HepG2 (cell line): Measurements from ENCODE around the gene ZNF484. TPM values are rescaled to one million over a fixed set of nuclear protein-coding genes. Genes with fewer than 3 reads are reported as not detected.

Experiments
- ATAC-seq: fragments of 200-7000 bp; cut with Tn5 transposase; 3 replicates; pipeline ENCODE4 v1.9.1; 2020; ENCODE audit warnings: mild to moderate bottlenecking, moderate library complexity
- BruUV-seq: library from RNA; stranded (reverse); fragments of 400-500 nt; replicated peaks from 2 replicates; lab custom pipeline; 2021; lab: Mats Ljungman, UMichigan
- CTCF ChIA-PET: fragments of 300-600 bp; formaldehyde crosslinking; extraction: SDS; loops from one replicate; lab custom pipeline; 2021; ENCODE audit warnings: low total read pairs, inconsistent platforms, low intra/inter-chr PET ratio; lab: Yijun Ruan, JAX
- POLR2A ChIA-PET: fragments of 350-600 bp; sonication (Branson Sonifier 250); formaldehyde crosslinking; loops from one replicate; lab custom pipeline; 2020; ENCODE audit warnings: antibody characterized with exemption, inconsistent platforms; lab: Yijun Ruan, JAX
- DNase-seq: peaks from one replicate; pipeline ENCODE4 v3.0.0-alpha.2; 2015; ENCODE audit warnings: low spot score
- FAIRE-seq: peaks from 3 replicates; lab custom pipeline; 2011; peaks lifted over from hg19 to GRCh38; lab: Jason Lieb, UNC
- H2AFZ ChIP-seq: one replicate; pipeline ENCODE4 v1.6.1; 2011; ENCODE audit warnings: low read length, inconsistent platforms
- H3K27ac ChIP-seq: fragments of 300-600 bp; 3 replicates; pipeline ENCODE4 v1.8.0; 2011; ENCODE audit warnings: mixed run types, mild to moderate bottlenecking, mixed read lengths, low read length, inconsistent platforms; ENCODE audit not compliant: insufficient read depth; ENCODE audit errors: extremely low read length
- H3K27me3 ChIP-seq, 2 experiments: fragments of 200-600 bp in 1 of 2; 2 replicates in 1 of 2; 3 replicates in 1 of 2; pipeline versions ENCODE4 v1.6.0 to v1.8.0; 2011; ENCODE audit warnings: low read length in 2 of 2, mild to moderate bottlenecking in 2 of 2, moderate library complexity in 2 of 2, inconsistent platforms in 1 of 2; ENCODE audit not compliant: insufficient read depth in 2 of 2, control insufficient read depth in 1 of 2
- H3K36me3 ChIP-seq, 2 experiments: fragments of 200-600 bp in 1 of 2; replicated peaks in 1 of 2; 2 replicates in 1 of 2; 3 replicates in 1 of 2; pipeline versions ENCODE4 v1.5.1 to v1.8.0; 2011; ENCODE audit warnings: low read length in 2 of 2, inconsistent platforms in 1 of 2; ENCODE audit not compliant: insufficient read depth in 2 of 2, control insufficient read depth in 1 of 2
- H3K4me1 ChIP-seq: 2 replicates; pipeline ENCODE4 v1.5.1; 2012; ENCODE audit warnings: low read length, inconsistent platforms; ENCODE audit not compliant: insufficient read depth
- H3K4me2 ChIP-seq: 2 replicates; pipeline ENCODE4 v1.6.0; 2011; ENCODE audit warnings: low read depth, low read length, inconsistent platforms
- H3K4me3 ChIP-seq, 3 experiments: fragments of 200-600 bp in 1 of 3; sonication (generic), shearing (Covaris generic) in 1 of 3; replicated peaks in 1 of 3; 2 replicates each; pipeline ENCODE4 v1.5.1; 2011 to 2016; ENCODE audit warnings: low read length in 3 of 3, inconsistent platforms in 2 of 3, low read depth in 2 of 3, mild to moderate bottlenecking in 2 of 3, control low read depth in 1 of 3, mixed read lengths in 1 of 3; ENCODE audit not compliant: insufficient read depth in 1 of 3
- H3K79me2 ChIP-seq: one replicate; pipeline ENCODE4 v1.6.1; 2011; ENCODE audit warnings: low read length, inconsistent platforms; ENCODE audit not compliant: insufficient read depth
- H3K9ac ChIP-seq: 2 replicates; pipeline ENCODE4 v1.6.0; 2011; ENCODE audit warnings: mild to moderate bottlenecking, low read depth, low read length, inconsistent platforms; ENCODE audit not compliant: insufficient read depth
- H3K9me3 ChIP-seq: 2 replicates; pipeline ENCODE4 v1.5.1; 2012; ENCODE audit warnings: mild to moderate bottlenecking, low read length
- H4K20me1 ChIP-seq: 2 replicates; pipeline ENCODE4 v1.6.0; 2011; ENCODE audit warnings: inconsistent platforms, mild to moderate bottlenecking, low read length, moderate library complexity; ENCODE audit not compliant: insufficient read depth
- DZIP1 ChIP-seq: sonication (generic); formaldehyde crosslinking; IDR thresholded peaks from 2 replicates; pipeline ENCODE4 v1.5.0; 2020; ENCODE audit warnings: mild to moderate bottlenecking, missing genetic modification reagents
- GZF1 ChIP-seq: sonication (generic); formaldehyde crosslinking; IDR thresholded peaks from 2 replicates; pipeline ENCODE4 v1.5.1; 2020; ENCODE audit warnings: mild to moderate bottlenecking, missing genetic modification reagents
- IRF2 ChIP-seq: IDR thresholded peaks from 2 replicates; pipeline ENCODE4 v1.6.1; 2018; ENCODE audit warnings: missing genetic modification reagents, missing compliant biosample characterization
- POLR2A ChIP-seq, 2 experiments: IDR thresholded peaks; 2 replicates each; pipeline ENCODE4 v1.6.1; 2011; ENCODE audit warnings: low read depth in 2 of 2, low read length in 2 of 2, mild to moderate bottlenecking in 1 of 2, moderate library complexity in 1 of 2; ENCODE audit not compliant: insufficient read depth in 1 of 2
- REST ChIP-seq, 2 experiments: IDR thresholded peaks; 2 replicates each; pipeline ENCODE4 v1.6.1; 2011 to 2012; ENCODE audit warnings: low read length in 2 of 2, borderline replicate concordance in 1 of 2, low read depth in 1 of 2, mild to moderate bottlenecking in 1 of 2, moderate library complexity in 1 of 2
- SAFB2 ChIP-seq: sonication (generic); formaldehyde crosslinking; IDR thresholded peaks from 2 replicates; pipeline ENCODE4 v1.5.1; 2020; ENCODE audit warnings: missing genetic modification reagents, low read depth, mild to moderate bottlenecking, borderline replicate concordance
- TEAD3 ChIP-seq: optimal IDR thresholded peaks from 2 replicates; pipeline ENCODE3; 2016; ENCODE audit warnings: borderline replicate concordance
- ZNF317 ChIP-seq: sonication (generic); formaldehyde crosslinking; IDR thresholded peaks from 2 replicates; pipeline ENCODE4 v1.5.0; 2020; ENCODE audit warnings: mild to moderate bottlenecking, missing genetic modification reagents
- ZNF564 ChIP-seq: sonication (generic); formaldehyde crosslinking; IDR thresholded peaks from 2 replicates; pipeline ENCODE4 v1.8.1; 2023; ENCODE audit warnings: mild to moderate bottlenecking, missing genetic modification reagents
- ZNF569 ChIP-seq: sonication (generic); formaldehyde crosslinking; IDR thresholded peaks from 2 replicates; pipeline ENCODE4 v1.5.0; 2020; ENCODE audit warnings: mild to moderate bottlenecking, missing genetic modification reagents, moderate library complexity, borderline replicate concordance
- ZNF713 ChIP-seq: sonication (generic); formaldehyde crosslinking; IDR thresholded peaks from 2 replicates; pipeline ENCODE4 v1.4.0; 2020; ENCODE audit warnings: mild to moderate bottlenecking, missing genetic modification reagents
- ZZZ3 ChIP-seq: sonication (generic); formaldehyde crosslinking; IDR thresholded peaks from 2 replicates; pipeline ENCODE4 v1.4.0; 2020; ENCODE audit warnings: missing genetic modification reagents, mild to moderate bottlenecking, borderline replicate concordance
- WGBS: methylation state at CpG from one replicate; pipeline ENCODE4 v1.1.6; 2017; ENCODE audit warnings: low lambda C conversion rate; 5-methylcytosine and 5-hydroxymethylcytosine counted together
- in situ Hi-C: cut with HindIII; loops from 2 replicates; pipeline ENCODE4 v1.10.0; 2017; ENCODE audit warnings: low pct_unique_long_range_greater_than_20kb; ENCODE audit not compliant: extremely low pct_ligation_motif_present
- intact Hi-C: fragments of 100-400 bp; cut with micrococcal nuclease; formaldehyde crosslinking; loops from one replicate; pipeline ENCODE4 v1.10.0; 2022; ENCODE audit not compliant: unreplicated experiment
- polyA plus RNA-seq, 8 experiments: library from polyadenylated mRNA; depleted of rRNA in 3 of 8; stranded (reverse) in 7 of 8; unstranded in 1 of 8; fragments of >200 nt; fragmentation: Illumina TruSeq in 4 of 8; extraction: Trizol in 4 of 8; gene quantifications; 2 replicates each; pipeline versions ENCODE4 v1.2.1 to v1.2.3, GENCODE V29; 2011 to 2016; ENCODE audit warnings: low read depth in 4 of 8, missing spikeins in 1 of 8, mixed read lengths in 1 of 8; ENCODE audit not compliant: insufficient read depth in 1 of 8
- total RNA-seq, 5 experiments: library from RNA; depleted of rRNA; stranded (reverse); fragments of >200 nt; fragmentation: Illumina TruSeq; extraction: Trizol; gene quantifications; 2 replicates each; pipeline ENCODE4 v1.2.3, GENCODE V29; 2016; ENCODE audit warnings: low read depth in 1 of 5

Gene ZNF484
- total and polyA plus RNA-seq, 2 of the 13 experiments (the other 11 are each of a cell fraction or from before 2014, with no cell fraction given), result 0.96 to 7.2 TPM

- CTCF ChIA-PET, result no interaction called here
- H3K9me3 ChIP-seq, result no peaks in the 10 kb centered on the region
- DNase-seq, result no peak
- 35% methylated on average over 5 of the region's 5 CpGs for WGBS
- no peak overlapping the region for H3K4me2 ChIP-seq
- no peak overlapping the region for H3K27ac ChIP-seq
- H3K4me3 ChIP-seq, result no peak overlapping the region
- TF ChIP-seq ZZZ3 (CRISPR knock-in tag) (no peak), SAFB2 (no peak), DZIP1 (no peak), ZNF713 (CRISPR knock-in tag) (no peak), ZNF564 (CRISPR knock-in tag) (no peak), ZNF569 (no peak), TEAD3 (CRISPR knock-in tag) (no peak), IRF2 (no peak), GZF1 (CRISPR knock-in tag) (no peak), REST (IDR thresholded peaks at IDR 0.05; ENCODE audit: borderline replicate concordance in 1 of 2, low read depth in 1 of 2, low read length in 2 of 2) (no peak), POLR2A (IDR thresholded peaks at IDR 0.05; ENCODE audit: insufficient read depth in 1 of 2, low read depth in 2 of 2, low read length in 2 of 2) (no peak), ZNF317 (CRISPR knock-in tag) (no peak)
- in situ Hi-C loops, result no loop called here
- no peak for FAIRE-seq
- intact Hi-C loops, result no loop called here
- no peak for ATAC-seq
- no peaks in the 10 kb centered on the region for H3K36me3 ChIP-seq
- no peak overlapping the region for H2AFZ ChIP-seq
- peaks cover 7% of the 10 kb centered on the region for H3K4me1 ChIP-seq
- peaks cover 0 to 12% of the 10 kb centered on the region in 2 experiments; a peak in 2 of 5 replicates for H3K27me3 ChIP-seq
- H3K79me2 ChIP-seq, result no peaks in the 10 kb centered on the region
- no peaks in the 10 kb centered on the region for H4K20me1 ChIP-seq
- BruUV-seq, result no TSS peak
- POLR2A ChIA-PET, result no interaction called here
- no peak overlapping the region for H3K9ac ChIP-seq
Measured at GRCh38 chr9:92882276-92882675, 4.4 kb upstream of the ZNF484 start.
